PFSK-1 (cell line): Measurements from ENCODE around the gene MSX2.

Experiments
- FOXP2 ChIP-seq: optimal IDR thresholded peaks from 2 replicates; pipeline ENCODE3; 2011; ENCODE audit warnings: borderline replicate concordance, control low read depth, inconsistent platforms; ENCODE audit not compliant: insufficient read depth; ENCODE audit errors: extremely low read length, extremely low read depth
- POLR2AphosphoS5 ChIP-seq: IDR thresholded peaks from 2 replicates; pipeline ENCODE4 v1.6.1; 2012; ENCODE audit warnings: low read depth, mild to moderate bottlenecking, control low read depth, low read length, moderate library complexity
- SIN3A ChIP-seq: IDR thresholded peaks from 2 replicates; pipeline ENCODE4 v1.6.1; 2012; ENCODE audit warnings: mild to moderate bottlenecking, low read length, moderate library complexity, borderline replicate concordance; ENCODE audit not compliant: insufficient read depth
- TAF1 ChIP-seq: IDR thresholded peaks from 2 replicates; pipeline ENCODE4 v1.6.1; 2012; ENCODE audit warnings: low read length, control low read depth, borderline replicate concordance; ENCODE audit not compliant: insufficient read depth
- TF ChIP-seq, protein P1 (sequence below), 2 experiments: IDR thresholded peaks; 2 replicates each; pipeline versions ENCODE4 v1.6.1 to v1.8.0; 2011 to 2012; ENCODE audit warnings: low read depth in 2 of 2, low read length in 2 of 2, control low read depth in 1 of 2, inconsistent platforms in 1 of 2, mild to moderate bottlenecking in 1 of 2, moderate library complexity in 1 of 2; ENCODE audit not compliant: insufficient read depth in 1 of 2

Gene MSX2

GRCh38 chr5:174687503-174687902 lies 36.9 kb upstream of the MSX2 start:
- TF ChIP-seq POLR2AphosphoS5 (no peak), FOXP2 (no peak), TAF1 (no peak), SIN3A (no peak)
- TF ChIP-seq, protein P1, sequence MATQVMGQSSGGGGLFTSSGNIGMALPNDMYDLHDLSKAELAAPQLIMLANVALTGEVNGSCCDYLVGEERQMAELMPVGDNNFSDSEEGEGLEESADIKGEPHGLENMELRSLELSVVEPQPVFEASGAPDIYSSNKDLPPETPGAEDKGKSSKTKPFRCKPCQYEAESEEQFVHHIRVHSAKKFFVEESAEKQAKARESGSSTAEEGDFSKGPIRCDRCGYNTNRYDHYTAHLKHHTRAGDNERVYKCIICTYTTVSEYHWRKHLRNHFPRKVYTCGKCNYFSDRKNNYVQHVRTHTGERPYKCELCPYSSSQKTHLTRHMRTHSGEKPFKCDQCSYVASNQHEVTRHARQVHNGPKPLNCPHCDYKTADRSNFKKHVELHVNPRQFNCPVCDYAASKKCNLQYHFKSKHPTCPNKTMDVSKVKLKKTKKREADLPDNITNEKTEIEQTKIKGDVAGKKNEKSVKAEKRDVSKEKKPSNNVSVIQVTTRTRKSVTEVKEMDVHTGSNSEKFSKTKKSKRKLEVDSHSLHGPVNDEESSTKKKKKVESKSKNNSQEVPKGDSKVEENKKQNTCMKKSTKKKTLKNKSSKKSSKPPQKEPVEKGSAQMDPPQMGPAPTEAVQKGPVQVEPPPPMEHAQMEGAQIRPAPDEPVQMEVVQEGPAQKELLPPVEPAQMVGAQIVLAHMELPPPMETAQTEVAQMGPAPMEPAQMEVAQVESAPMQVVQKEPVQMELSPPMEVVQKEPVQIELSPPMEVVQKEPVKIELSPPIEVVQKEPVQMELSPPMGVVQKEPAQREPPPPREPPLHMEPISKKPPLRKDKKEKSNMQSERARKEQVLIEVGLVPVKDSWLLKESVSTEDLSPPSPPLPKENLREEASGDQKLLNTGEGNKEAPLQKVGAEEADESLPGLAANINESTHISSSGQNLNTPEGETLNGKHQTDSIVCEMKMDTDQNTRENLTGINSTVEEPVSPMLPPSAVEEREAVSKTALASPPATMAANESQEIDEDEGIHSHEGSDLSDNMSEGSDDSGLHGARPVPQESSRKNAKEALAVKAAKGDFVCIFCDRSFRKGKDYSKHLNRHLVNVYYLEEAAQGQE (IDR thresholded peaks at IDR 0.05; ENCODE audit: insufficient read depth in 1 of 2, low read depth in 2 of 2, low read length in 2 of 2): no peak

DNA sequence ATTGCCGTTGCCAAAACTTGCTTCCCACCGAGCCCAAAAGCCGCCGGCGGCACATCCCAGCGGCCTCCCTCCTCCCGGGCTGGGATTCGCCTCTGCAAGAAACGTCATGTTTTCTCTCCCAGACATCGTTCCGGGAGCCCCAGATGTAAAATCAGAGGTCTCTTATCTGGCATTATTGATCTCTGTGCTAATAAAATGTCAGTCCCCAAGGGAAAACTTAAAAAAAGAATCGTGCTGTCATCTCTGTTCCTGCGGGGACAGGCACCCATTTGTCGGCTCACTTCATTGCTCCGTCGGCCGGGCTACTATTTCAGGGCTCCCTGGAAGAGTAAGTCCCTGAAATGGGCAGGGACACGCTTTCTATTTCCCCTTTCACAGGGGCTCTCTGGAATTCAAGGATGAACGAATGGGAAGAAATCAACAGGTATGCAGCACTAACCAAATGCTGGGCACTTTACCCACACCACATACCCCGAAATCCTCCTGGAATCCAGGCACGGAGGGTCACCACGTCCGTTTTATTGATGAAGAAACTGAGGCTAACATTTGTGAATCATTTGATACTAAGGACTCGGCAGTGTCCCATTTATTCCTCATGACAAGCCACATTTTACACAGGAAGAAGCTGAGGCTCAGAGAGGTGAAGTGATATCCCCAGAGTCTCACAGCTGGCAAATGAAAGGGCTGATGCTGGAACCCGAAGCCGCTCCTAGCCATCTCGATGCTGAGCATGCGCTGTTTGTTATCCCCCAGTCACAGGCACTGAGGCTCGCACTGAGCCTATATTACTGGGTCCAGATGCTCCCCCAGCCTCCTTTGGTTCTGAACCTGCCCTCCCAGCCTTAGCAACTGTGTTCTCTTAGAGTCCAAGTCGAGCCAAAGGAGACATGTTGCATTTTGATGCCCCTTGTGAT lies 35.7 kb upstream of the MSX2 start:
- TF ChIP-seq FOXP2: no peak
- TF ChIP-seq SIN3A: no peak
- no peak for TF ChIP-seq TAF1
- TF ChIP-seq, protein P1 (IDR thresholded peaks at IDR 0.05; ENCODE audit: insufficient read depth in 1 of 2, low read depth in 2 of 2, low read length in 2 of 2): no peak
- TF ChIP-seq POLR2AphosphoS5: no peak

GRCh38 chr5:174690271-174690670 lies 34.1 kb upstream of the MSX2 start:
- TF ChIP-seq TAF1 (no peak), POLR2AphosphoS5 (no peak), FOXP2 (no peak)
- TF ChIP-seq, protein P1 (IDR thresholded peaks at IDR 0.05; ENCODE audit: insufficient read depth in 1 of 2, low read depth in 2 of 2, low read length in 2 of 2): no peak

GRCh38 chr5:174692381-174692780 lies 32.0 kb upstream of the MSX2 start:
- TF ChIP-seq FOXP2 (no peak), SIN3A (no peak), TAF1 (no peak), POLR2AphosphoS5 (no peak)

DNA sequence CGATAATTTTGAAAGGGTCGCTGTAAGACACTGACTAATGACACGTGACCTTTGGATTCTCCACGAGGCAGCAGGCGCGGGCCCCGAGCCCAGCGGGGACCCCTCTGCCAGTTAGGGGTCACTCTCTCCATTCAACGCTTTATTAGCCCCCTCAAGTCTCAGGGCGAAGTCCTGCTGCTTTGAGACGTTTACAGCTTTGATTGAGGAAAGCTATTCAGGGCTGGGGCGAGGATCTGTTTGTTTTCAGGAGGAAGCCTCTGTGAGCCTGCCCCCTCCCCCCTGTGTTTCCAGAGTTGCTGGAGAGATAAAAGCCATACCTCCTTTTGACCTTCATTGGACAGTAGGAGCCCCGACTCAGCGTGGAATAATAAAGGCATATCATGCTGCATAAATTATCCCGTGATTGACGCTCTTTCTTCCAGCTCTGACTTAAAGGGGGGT lies 31.4 kb upstream of the MSX2 start:
- no peak for TF ChIP-seq POLR2AphosphoS5
- TF ChIP-seq SIN3A: no peak
- no peak for TF ChIP-seq TAF1
- no peak for TF ChIP-seq FOXP2
- TF ChIP-seq, protein P1 (IDR thresholded peaks at IDR 0.05; ENCODE audit: insufficient read depth in 1 of 2, low read depth in 2 of 2, low read length in 2 of 2): no peak
